ENCODE data around the gene RTKN. TPM values are rescaled to one million over a fixed set of nuclear protein-coding genes. Genes with fewer than 3 reads are reported as not detected.

Gene RTKN
- total RNA-seq, 1 experiment from 2014 or later = 83.1 TPM

- H3K27me3 ChIP-seq (ENCODE audit: control insufficient read depth, insufficient read depth, low read length) = no peaks in the 10 kb centered on the region
- no TSS peak for BruUV-seq (replicated peaks)
- CTCF ChIA-PET = no interaction called here
- in situ Hi-C loops (cut with HindIII; ENCODE audit: low pct_unique_long_range_greater_than_20kb, low sequenced_read_pairs) (no loop called here), intact Hi-C loops (cut with micrococcal nuclease; ENCODE audit: unreplicated experiment) (no loop called here)
- POLR2A ChIA-PET = no interaction called here
- H3K9me3 ChIP-seq (ENCODE audit: control insufficient read depth, insufficient read depth, low read depth, low read length) = no peaks in the 10 kb centered on the region
- no peak for TF ChIP-seq REST (IDR thresholded peaks at IDR 0.05; ENCODE audit: insufficient read depth in 1 of 2, low read depth in 2 of 2, low read length in 1 of 2)
- TF ChIP-seq CTCF (IDR thresholded peaks at IDR 0.05) = no peak
- TF ChIP-seq POLR2AphosphoS5 (IDR thresholded peaks at IDR 0.05; ENCODE audit: low read depth, low read length) = no peak
- TF ChIP-seq SIN3A (IDR thresholded peaks at IDR 0.05; ENCODE audit: borderline replicate concordance, insufficient read depth, low read depth, low read length) = no peak
- no peak for TF ChIP-seq TCF7L2 (IDR thresholded peaks at IDR 0.05; ENCODE audit: low read depth, low read length)
- peaks cover 2% of the 10 kb centered on the region; the same call in 1 of the 2 replicates for H3K36me3 ChIP-seq (ENCODE audit: control insufficient read depth, insufficient read depth, low read length)
- no peak overlapping the region for H3K27ac ChIP-seq (ENCODE audit: low read length)
- H3K4me1 ChIP-seq (ENCODE audit: control insufficient read depth, insufficient read depth, low read length) = peaks cover 6% of the 10 kb centered on the region; the same call in 1 of the 2 replicates
- ATAC-seq (no peak), DNase-seq (ENCODE audit: low read depth, low spot score) (no peak)
- H3K4me3 ChIP-seq (ENCODE audit: low read depth in 2 of 2, low read length in 2 of 2) = no peak overlapping the region
Observed at GRCh38 chr2:74383254-74383653, 58.5 kb downstream of the RTKN start.

GRCh38 chr2:74381751-74382150 is 60.0 kb downstream of the RTKN start:
- Histone ChIP-seq H3K4me1 (ENCODE audit: control insufficient read depth, insufficient read depth, low read length) (peaks cover 6% of the 10 kb centered on the region; the same call in 1 of the 2 replicates), H3K36me3 (ENCODE audit: control insufficient read depth, insufficient read depth, low read length) (peaks cover 4% of the 10 kb centered on the region; the same call in 1 of the 2 replicates), H3K4me3 (ENCODE audit: low read depth in 2 of 2, low read length in 2 of 2) (no peak overlapping the region), H3K27me3 (ENCODE audit: control insufficient read depth, insufficient read depth, low read length) (no peaks in the 10 kb centered on the region), H3K9me3 (ENCODE audit: control insufficient read depth, insufficient read depth, low read depth, low read length) (no peaks in the 10 kb centered on the region), H3K27ac (ENCODE audit: low read length) (no peak overlapping the region)
- ATAC-seq (no peak), DNase-seq (ENCODE audit: low read depth, low spot score) (no peak)
- no TSS peak for BruUV-seq (replicated peaks)
- in situ Hi-C loops (cut with HindIII; ENCODE audit: low pct_unique_long_range_greater_than_20kb, low sequenced_read_pairs) (no loop called here), intact Hi-C loops (cut with micrococcal nuclease; ENCODE audit: unreplicated experiment) (no loop called here)
- CTCF ChIA-PET = no interaction called here
- no peak for TF ChIP-seq POLR2AphosphoS5 (IDR thresholded peaks at IDR 0.05; ENCODE audit: low read depth, low read length)
- no peak for TF ChIP-seq REST (IDR thresholded peaks at IDR 0.05; ENCODE audit: insufficient read depth in 1 of 2, low read depth in 2 of 2, low read length in 1 of 2)
- TF ChIP-seq SIN3A (IDR thresholded peaks at IDR 0.05; ENCODE audit: borderline replicate concordance, insufficient read depth, low read depth, low read length) = no peak
- TF ChIP-seq TCF7L2 (IDR thresholded peaks at IDR 0.05; ENCODE audit: low read depth, low read length) = no peak
- POLR2A ChIA-PET = no interaction called here

All from Panc1 (cell line).